ENCODE measurements around the gene SDR42E1.

Gene SDR42E1

GRCh38 chr16:82011199-82011641 is at the start of gene SDR42E1:
Gene SDR42E1 (minus strand): TSS chr16:82011470. CDS start chr16:82000858, 10,612 bp downstream.
- no peak for DNase-seq (ENCODE audit: low read depth)
- H3K4me3 ChIP-seq (replicated peaks; ENCODE audit: low read depth, low read length), result no peak within 1 kb of the TSS
- TF ChIP-seq CTCF (IDR thresholded peaks at IDR 0.05; ENCODE audit: low read length, missing control alignments), result no peak

GRCh38 chr16:82059983-82060421 is 48.7 kb upstream of the SDR42E1 start:
- no peak for DNase-seq (ENCODE audit: low read depth)
- no peak overlapping the region for H3K4me3 ChIP-seq (replicated peaks; ENCODE audit: low read depth, low read length)
- TF ChIP-seq CTCF (IDR thresholded peaks at IDR 0.05; ENCODE audit: low read length, missing control alignments), result no peak

- no peak for DNase-seq (ENCODE audit: low read depth)
- no peak for TF ChIP-seq CTCF (IDR thresholded peaks at IDR 0.05; ENCODE audit: low read length, missing control alignments)
Observed at GRCh38 chr16:82059161-82059982, 48.1 kb upstream of the SDR42E1 start.

GRCh38 chr16:82056550-82056896 is 45.3 kb upstream of the SDR42E1 start:
- TF ChIP-seq CTCF (IDR thresholded peaks at IDR 0.05; ENCODE audit: low read length, missing control alignments), result no peak
- DNase-seq (ENCODE audit: low read depth), result no peak
- H3K4me3 ChIP-seq (replicated peaks; ENCODE audit: low read depth, low read length), result no peak overlapping the region

More at GRCh38 chr16:82059161-82059982, 48.1 kb upstream of the SDR42E1 start:
- H3K4me3 ChIP-seq (replicated peaks; ENCODE audit: low read depth, low read length), result no peak overlapping the region

- TF ChIP-seq CTCF (IDR thresholded peaks at IDR 0.05; ENCODE audit: low read length, missing control alignments), result no peak
- no peak overlapping the region for H3K4me3 ChIP-seq (replicated peaks; ENCODE audit: low read depth, low read length)
- DNase-seq (ENCODE audit: low read depth), result no peak
Observed at GRCh38 chr16:82055728-82056549, 44.7 kb upstream of the SDR42E1 start.

- no peak overlapping the region for H3K4me3 ChIP-seq (replicated peaks; ENCODE audit: low read depth, low read length)
- TF ChIP-seq CTCF (IDR thresholded peaks at IDR 0.05; ENCODE audit: low read length, missing control alignments), result no peak
- no peak for DNase-seq (ENCODE audit: low read depth)
Observed at GRCh38 chr16:82055117-82055516, 43.8 kb upstream of the SDR42E1 start.

Data from fibroblast of pulmonary artery (primary cell).